ENCODE data around the gene C3orf70.

Gene C3orf70

GRCh38 chr3:185087419-185087818 is 65.4 kb downstream of the C3orf70 start:
- H3K79me2 ChIP-seq (ENCODE audit: control insufficient read depth, insufficient read depth, low read length, unreplicated experiment): no peaks in the 10 kb centered on the region
- peaks cover 4% of the 10 kb centered on the region for H3K4me1 ChIP-seq (ENCODE audit: control insufficient read depth, insufficient read depth, low read length, unreplicated experiment)
- no peak overlapping the region for H3K27ac ChIP-seq (ENCODE audit: low read depth, low read length)
- no peaks in the 10 kb centered on the region for H3K27me3 ChIP-seq (ENCODE audit: insufficient read depth, low read length)
- no peak overlapping the region for H2AFZ ChIP-seq (ENCODE audit: low read length, unreplicated experiment)
- no peaks in the 10 kb centered on the region for H3K36me3 ChIP-seq (ENCODE audit: insufficient read depth, low read length)
- H3K4me3 ChIP-seq (ENCODE audit: low read depth, low read length): no peak overlapping the region

DNA sequence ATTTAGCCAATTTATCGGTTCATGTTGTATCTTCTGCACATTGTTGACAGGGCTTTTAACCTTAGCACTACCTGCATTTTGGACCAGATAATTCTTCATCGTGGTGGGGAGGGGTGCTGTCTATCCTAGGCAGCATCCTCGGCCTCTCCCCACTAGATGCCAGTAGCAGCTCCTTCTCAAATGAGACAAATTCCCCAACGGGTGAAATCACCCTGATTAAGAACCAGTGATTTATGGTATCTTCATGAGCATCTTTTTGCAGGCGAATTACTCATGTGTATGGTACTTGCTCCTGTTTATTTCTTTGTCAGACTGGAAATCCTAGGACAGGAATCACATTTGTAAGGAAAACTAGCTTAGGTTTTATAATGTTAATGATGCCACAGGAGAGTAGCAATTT is 68.0 kb downstream of the C3orf70 start:
- peaks cover 2% of the 10 kb centered on the region for H3K4me1 ChIP-seq (ENCODE audit: control insufficient read depth, insufficient read depth, low read length, unreplicated experiment)
- H2AFZ ChIP-seq (ENCODE audit: low read length, unreplicated experiment): no peak overlapping the region
- H3K27ac ChIP-seq (ENCODE audit: low read depth, low read length): no peak overlapping the region
- H3K4me3 ChIP-seq (ENCODE audit: low read depth, low read length): no peak overlapping the region
- H3K36me3 ChIP-seq (ENCODE audit: insufficient read depth, low read length): no peaks in the 10 kb centered on the region
- H3K27me3 ChIP-seq (ENCODE audit: insufficient read depth, low read length): no peaks in the 10 kb centered on the region
- no peaks in the 10 kb centered on the region for H3K79me2 ChIP-seq (ENCODE audit: control insufficient read depth, insufficient read depth, low read length, unreplicated experiment)

- no peaks in the 10 kb centered on the region for H3K79me2 ChIP-seq (ENCODE audit: control insufficient read depth, insufficient read depth, low read length, unreplicated experiment)
- no peaks in the 10 kb centered on the region for H3K4me1 ChIP-seq (ENCODE audit: control insufficient read depth, insufficient read depth, low read length, unreplicated experiment)
- no peaks in the 10 kb centered on the region for H3K36me3 ChIP-seq (ENCODE audit: insufficient read depth, low read length)
- H3K27me3 ChIP-seq (ENCODE audit: insufficient read depth, low read length): no peaks in the 10 kb centered on the region
- H2AFZ ChIP-seq (ENCODE audit: low read length, unreplicated experiment): no peak overlapping the region
- H3K27ac ChIP-seq (ENCODE audit: low read depth, low read length): no peak overlapping the region
- H3K4me3 ChIP-seq (ENCODE audit: low read depth, low read length): no peak overlapping the region
These were observed 68.5 kb downstream of the C3orf70 start for GRCh38 chr3:185084402-185084801.

DNA sequence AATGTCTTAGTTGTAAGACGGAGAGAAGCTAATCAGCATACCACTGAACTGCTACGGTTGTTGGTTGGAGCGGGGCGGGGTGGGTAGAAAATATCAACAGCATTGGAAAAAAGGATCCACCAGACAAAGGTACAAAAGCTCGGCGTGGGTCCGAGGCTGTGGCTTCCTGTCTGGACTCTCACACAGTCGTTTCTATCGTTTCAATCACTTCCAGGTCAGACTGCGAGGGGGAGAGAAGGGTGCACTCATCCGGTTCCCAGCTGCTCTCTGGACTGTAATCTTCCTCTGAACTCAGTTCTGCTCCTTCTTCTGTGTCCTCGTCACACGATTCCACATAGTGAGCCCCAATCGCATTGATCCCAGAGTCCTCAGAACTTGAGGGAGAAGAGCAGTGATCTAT is 70.0 kb downstream of the C3orf70 start:
- no peaks in the 10 kb centered on the region for H3K79me2 ChIP-seq (ENCODE audit: control insufficient read depth, insufficient read depth, low read length, unreplicated experiment)
- no peak overlapping the region for H2AFZ ChIP-seq (ENCODE audit: low read length, unreplicated experiment)

GRCh38 chr3:185082149-185082548 is 70.7 kb downstream of the C3orf70 start:
- no peak overlapping the region for H3K4me3 ChIP-seq (ENCODE audit: low read depth, low read length)
- H3K27me3 ChIP-seq (ENCODE audit: insufficient read depth, low read length): no peaks in the 10 kb centered on the region
- H3K79me2 ChIP-seq (ENCODE audit: control insufficient read depth, insufficient read depth, low read length, unreplicated experiment): no peaks in the 10 kb centered on the region
- H3K36me3 ChIP-seq (ENCODE audit: insufficient read depth, low read length): no peaks in the 10 kb centered on the region
- no peak overlapping the region for H3K27ac ChIP-seq (ENCODE audit: low read depth, low read length)
- H2AFZ ChIP-seq (ENCODE audit: low read length, unreplicated experiment): no peak overlapping the region
- H3K4me1 ChIP-seq (ENCODE audit: control insufficient read depth, insufficient read depth, low read length, unreplicated experiment): no peaks in the 10 kb centered on the region

More for the DNA sequence above, 70.0 kb downstream of the C3orf70 start:
- H3K36me3 ChIP-seq (ENCODE audit: insufficient read depth, low read length): no peaks in the 10 kb centered on the region
- H3K4me1 ChIP-seq (ENCODE audit: control insufficient read depth, insufficient read depth, low read length, unreplicated experiment): no peaks in the 10 kb centered on the region
- H3K27me3 ChIP-seq (ENCODE audit: insufficient read depth, low read length): no peaks in the 10 kb centered on the region
- H3K4me3 ChIP-seq (ENCODE audit: low read depth, low read length): no peak overlapping the region
- no peak overlapping the region for H3K27ac ChIP-seq (ENCODE audit: low read depth, low read length)

GRCh38 chr3:185081521-185081920 is 71.3 kb downstream of the C3orf70 start:
- no peaks in the 10 kb centered on the region for H3K4me1 ChIP-seq (ENCODE audit: control insufficient read depth, insufficient read depth, low read length, unreplicated experiment)

GRCh38 chr3:185079625-185080024 is 73.2 kb downstream of the C3orf70 start:
- no peak overlapping the region for H3K4me3 ChIP-seq (ENCODE audit: low read depth, low read length)
- no peak overlapping the region for H2AFZ ChIP-seq (ENCODE audit: low read length, unreplicated experiment)
- no peaks in the 10 kb centered on the region for H3K79me2 ChIP-seq (ENCODE audit: control insufficient read depth, insufficient read depth, low read length, unreplicated experiment)
- no peaks in the 10 kb centered on the region for H3K27me3 ChIP-seq (ENCODE audit: insufficient read depth, low read length)
- H3K4me1 ChIP-seq (ENCODE audit: control insufficient read depth, insufficient read depth, low read length, unreplicated experiment): no peaks in the 10 kb centered on the region
- H3K36me3 ChIP-seq (ENCODE audit: insufficient read depth, low read length): no peaks in the 10 kb centered on the region
- no peak overlapping the region for H3K27ac ChIP-seq (ENCODE audit: low read depth, low read length)

More at GRCh38 chr3:185081521-185081920, 71.3 kb downstream of the C3orf70 start:
- no peak overlapping the region for H3K27ac ChIP-seq (ENCODE audit: low read depth, low read length)
- H3K4me3 ChIP-seq (ENCODE audit: low read depth, low read length): no peak overlapping the region
- no peak overlapping the region for H2AFZ ChIP-seq (ENCODE audit: low read length, unreplicated experiment)
- H3K27me3 ChIP-seq (ENCODE audit: insufficient read depth, low read length): no peaks in the 10 kb centered on the region
- no peaks in the 10 kb centered on the region for H3K79me2 ChIP-seq (ENCODE audit: control insufficient read depth, insufficient read depth, low read length, unreplicated experiment)
- no peaks in the 10 kb centered on the region for H3K36me3 ChIP-seq (ENCODE audit: insufficient read depth, low read length)

GRCh38 chr3:185076219-185076618 is 76.6 kb downstream of the C3orf70 start:
- Histone ChIP-seq H3K36me3 (ENCODE audit: insufficient read depth, low read length) (no peaks in the 10 kb centered on the region), H3K79me2 (ENCODE audit: control insufficient read depth, insufficient read depth, low read length, unreplicated experiment) (no peaks in the 10 kb centered on the region), H3K27me3 (ENCODE audit: insufficient read depth, low read length) (no peaks in the 10 kb centered on the region), H3K4me3 (ENCODE audit: low read depth, low read length) (no peak overlapping the region), H3K27ac (ENCODE audit: low read depth, low read length) (no peak overlapping the region), H2AFZ (ENCODE audit: low read length, unreplicated experiment) (no peak overlapping the region), H3K4me1 (ENCODE audit: control insufficient read depth, insufficient read depth, low read length, unreplicated experiment) (no peaks in the 10 kb centered on the region)

GRCh38 chr3:185075547-185075946 is 77.3 kb downstream of the C3orf70 start:
- Histone ChIP-seq H3K36me3 (ENCODE audit: insufficient read depth, low read length) (no peaks in the 10 kb centered on the region), H3K27ac (ENCODE audit: low read depth, low read length) (no peak overlapping the region), H3K79me2 (ENCODE audit: control insufficient read depth, insufficient read depth, low read length, unreplicated experiment) (no peaks in the 10 kb centered on the region), H3K4me1 (ENCODE audit: control insufficient read depth, insufficient read depth, low read length, unreplicated experiment) (no peaks in the 10 kb centered on the region), H2AFZ (ENCODE audit: low read length, unreplicated experiment) (no peak overlapping the region), H3K27me3 (ENCODE audit: insufficient read depth, low read length) (no peaks in the 10 kb centered on the region), H3K4me3 (ENCODE audit: low read depth, low read length) (no peak overlapping the region)

- no peak overlapping the region for H3K4me3 ChIP-seq (ENCODE audit: low read depth, low read length)
- H2AFZ ChIP-seq (ENCODE audit: low read length, unreplicated experiment): no peak overlapping the region
- H3K27ac ChIP-seq (ENCODE audit: low read depth, low read length): no peak overlapping the region
- no peaks in the 10 kb centered on the region for H3K79me2 ChIP-seq (ENCODE audit: control insufficient read depth, insufficient read depth, low read length, unreplicated experiment)
- no peaks in the 10 kb centered on the region for H3K36me3 ChIP-seq (ENCODE audit: insufficient read depth, low read length)
- H3K4me1 ChIP-seq (ENCODE audit: control insufficient read depth, insufficient read depth, low read length, unreplicated experiment): no peaks in the 10 kb centered on the region
- no peaks in the 10 kb centered on the region for H3K27me3 ChIP-seq (ENCODE audit: insufficient read depth, low read length)
These were observed 81.5 kb downstream of the C3orf70 start for GRCh38 chr3:185071287-185071800.

DNA sequence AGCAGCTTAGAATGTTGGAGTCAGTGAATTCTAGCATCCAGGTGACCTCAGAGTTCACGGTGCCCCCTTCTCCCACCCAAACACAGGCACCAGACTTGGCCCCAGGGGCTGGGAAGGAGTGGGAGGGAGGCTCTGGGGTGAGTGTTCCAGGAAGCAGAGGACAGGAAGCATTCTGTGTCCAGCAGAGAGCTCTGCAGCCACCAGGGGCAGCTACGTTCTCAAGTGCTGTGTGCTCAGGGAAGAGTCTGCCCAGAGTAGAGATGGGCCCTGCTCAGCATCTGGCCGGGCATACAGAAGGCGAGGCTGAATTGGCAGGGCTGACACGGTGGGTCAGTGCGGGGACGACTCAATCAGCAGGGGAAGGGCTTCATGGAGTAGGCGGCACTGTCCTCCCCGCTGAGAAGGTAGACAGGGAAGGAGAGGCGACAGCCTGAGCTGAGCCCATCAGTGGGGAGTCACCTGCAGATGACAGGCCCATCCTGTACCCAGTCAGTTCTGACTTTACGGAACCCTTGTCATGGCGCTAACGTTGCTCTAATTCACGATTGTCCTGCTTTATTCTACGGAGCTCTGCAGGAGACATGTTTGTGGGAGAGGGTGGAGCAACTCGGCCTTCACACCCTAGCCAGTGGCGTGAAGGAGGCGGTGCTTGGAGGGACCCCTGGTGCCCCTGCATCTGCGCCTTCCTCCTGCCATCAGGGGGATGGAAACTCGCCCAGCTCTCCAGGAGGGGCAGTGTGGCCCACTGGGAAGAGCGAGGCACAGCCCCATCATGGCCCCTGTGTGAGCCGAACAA is 82.2 kb downstream of the C3orf70 start:
- no peak overlapping the region for H3K27ac ChIP-seq (ENCODE audit: low read depth, low read length)
- H3K79me2 ChIP-seq (ENCODE audit: control insufficient read depth, insufficient read depth, low read length, unreplicated experiment): no peaks in the 10 kb centered on the region
- H3K36me3 ChIP-seq (ENCODE audit: insufficient read depth, low read length): no peaks in the 10 kb centered on the region
- H3K27me3 ChIP-seq (ENCODE audit: insufficient read depth, low read length): no peaks in the 10 kb centered on the region
- no peaks in the 10 kb centered on the region for H3K4me1 ChIP-seq (ENCODE audit: control insufficient read depth, insufficient read depth, low read length, unreplicated experiment)
- no peak overlapping the region for H2AFZ ChIP-seq (ENCODE audit: low read length, unreplicated experiment)
- no peak overlapping the region for H3K4me3 ChIP-seq (ENCODE audit: low read depth, low read length)
